Fibroblast of the aortic adventitia (primary cell): Measurements from ENCODE around the gene ENTPD3. TPM values are rescaled to one million over a fixed set of nuclear protein-coding genes. Genes with fewer than 3 reads are reported as not detected.

ENCODE experiments used
- DNase-seq: peaks from one replicate; pipeline ENCODE4 v3.0.0-alpha.2; 2010; ENCODE audit warnings: low read depth
- H3K4me3 ChIP-seq: 2 replicates; pipeline ENCODE4 v1.5.1; 2011; ENCODE audit warnings: low read depth, mild to moderate bottlenecking, control low read depth, low read length, moderate library complexity
- CTCF ChIP-seq: IDR thresholded peaks from 2 replicates; pipeline ENCODE4 v1.5.1; 2011; ENCODE audit warnings: mild to moderate bottlenecking, low read length, control low read depth, inconsistent platforms; ENCODE audit not compliant: insufficient read depth
- total RNA-seq: library from RNA; depleted of rRNA; stranded (reverse); fragments of >200 nt; gene quantifications from 2 replicates; pipeline ENCODE4 v1.2.3, GENCODE V29; 2012; ENCODE audit warnings: low replicate concordance

Gene ENTPD3
- total RNA-seq, 1 donor: 0.36 TPM

GRCh38 chr3:40464339-40465110 lies 77.5 kb downstream of the ENTPD3 start:
- TF ChIP-seq CTCF: no peak
- no peak overlapping the region for H3K4me3 ChIP-seq
- DNase-seq: no peak

DNA sequence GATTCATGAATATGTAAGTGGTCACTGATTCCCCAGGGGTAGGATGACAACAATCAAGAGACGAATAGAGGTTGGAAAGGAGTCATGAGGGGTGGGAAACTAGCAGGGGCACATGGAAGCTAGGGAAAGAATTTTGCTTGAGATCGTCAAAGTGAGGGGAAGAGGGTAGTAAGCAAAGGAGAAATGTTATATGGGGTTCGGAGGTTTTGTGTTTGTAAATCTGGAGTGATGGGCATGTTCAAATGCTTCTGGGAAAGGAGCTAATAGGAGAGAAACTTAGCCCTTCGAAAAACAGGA lies 78.1 kb downstream of the ENTPD3 start:
- no peak overlapping the region for H3K4me3 ChIP-seq
- TF ChIP-seq CTCF: no peak
- no peak for DNase-seq

DNA sequence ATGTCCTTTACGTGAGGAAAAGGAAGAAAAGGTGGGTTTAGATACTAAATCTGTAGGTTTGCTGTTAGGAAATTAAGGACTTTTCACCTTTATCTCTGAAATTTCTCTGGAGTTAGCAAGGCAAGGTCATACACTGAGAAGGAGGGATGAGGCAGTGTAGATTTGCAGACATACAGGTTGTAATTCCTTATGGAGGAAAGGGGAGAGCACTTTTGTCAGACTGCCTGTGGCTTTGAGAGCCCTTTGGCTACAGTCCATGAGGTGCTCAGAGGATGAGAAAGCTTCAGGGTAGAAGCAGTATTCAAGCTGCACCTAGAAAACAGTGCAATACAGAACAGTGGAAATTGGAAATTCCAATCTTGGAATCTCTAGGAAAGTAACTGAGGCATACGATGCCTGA lies 78.5 kb downstream of the ENTPD3 start:
- no peak for TF ChIP-seq CTCF
- DNase-seq: no peak
- no peak overlapping the region for H3K4me3 ChIP-seq

GRCh38 chr3:40468018-40468417 lies 81.0 kb downstream of the ENTPD3 start:
- TF ChIP-seq CTCF: no peak
- DNase-seq: no peak
- H3K4me3 ChIP-seq: no peak overlapping the region

DNA sequence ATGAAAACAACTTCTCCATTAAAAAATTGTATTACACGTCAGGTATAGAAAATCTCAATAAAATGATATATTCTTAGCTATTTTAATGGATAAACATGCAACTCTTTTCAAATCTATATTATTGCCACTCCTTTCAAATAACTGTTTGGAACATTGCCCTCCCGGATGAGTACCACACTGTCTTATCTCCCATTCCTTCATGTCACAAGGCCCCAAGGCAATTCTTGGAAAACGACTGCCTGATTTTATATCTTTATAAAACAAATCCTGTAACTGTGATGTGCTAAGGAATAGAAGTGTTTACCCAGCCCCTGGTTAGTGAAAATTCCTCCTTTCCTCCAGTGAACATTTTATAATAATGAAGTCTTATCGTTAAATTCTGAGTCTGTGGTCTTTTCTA lies 83.7 kb downstream of the ENTPD3 start:
- no peak for DNase-seq
- no peak for TF ChIP-seq CTCF
- H3K4me3 ChIP-seq: no peak overlapping the region

GRCh38 chr3:40476478-40477470 lies 89.8 kb downstream of the ENTPD3 start, which contains the start of gene ZNF619:
Gene ZNF619, plus strand, starts transcription at chr3:40477122. Its CDS starts 858 bp downstream, at chr3:40477980.
- DNase-seq: peak; percentile 82
- TF ChIP-seq CTCF: no peak
- peak within 1 kb of the TSS; percentile 88 for H3K4me3 ChIP-seq
